Diencephalon (tissue), 1 donor: Measurements from ENCODE around the gene MYH13. TPM values are rescaled to one million over a fixed set of nuclear protein-coding genes. Genes with fewer than 3 reads are reported as not detected.

Experiments used
- total RNA-seq: library from RNA; depleted of rRNA; stranded (reverse); fragments of >200 nt; gene quantifications from one replicate; pipeline ENCODE4 v1.2.3, GENCODE V29; 2014

Gene MYH13
- not detected for total RNA-seq

DNA sequence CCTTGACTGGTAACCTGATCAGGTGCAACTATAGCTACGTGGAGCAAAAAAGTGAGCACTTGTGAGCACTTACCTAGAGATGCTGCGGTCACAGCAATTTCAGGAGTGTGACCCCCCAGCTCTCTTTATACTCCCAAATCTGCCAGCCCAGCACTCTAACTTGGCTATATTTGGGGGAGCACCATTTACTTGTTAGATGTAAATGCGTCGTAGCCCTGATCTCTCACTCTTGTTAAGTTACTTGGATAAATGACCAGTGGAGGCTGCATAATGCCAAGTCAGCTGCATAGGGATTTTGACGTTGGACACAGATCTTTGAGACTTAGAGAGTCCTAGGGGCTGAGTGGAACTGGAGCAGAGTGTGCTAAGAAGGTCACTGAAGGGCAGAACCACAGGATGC lies at the start of gene MYH13:
MYH13 (minus strand) TSS at position 101 of the 400 bp plus-strand sequence. CDS start 8,476 bp downstream, outside the sequence.

DNA sequence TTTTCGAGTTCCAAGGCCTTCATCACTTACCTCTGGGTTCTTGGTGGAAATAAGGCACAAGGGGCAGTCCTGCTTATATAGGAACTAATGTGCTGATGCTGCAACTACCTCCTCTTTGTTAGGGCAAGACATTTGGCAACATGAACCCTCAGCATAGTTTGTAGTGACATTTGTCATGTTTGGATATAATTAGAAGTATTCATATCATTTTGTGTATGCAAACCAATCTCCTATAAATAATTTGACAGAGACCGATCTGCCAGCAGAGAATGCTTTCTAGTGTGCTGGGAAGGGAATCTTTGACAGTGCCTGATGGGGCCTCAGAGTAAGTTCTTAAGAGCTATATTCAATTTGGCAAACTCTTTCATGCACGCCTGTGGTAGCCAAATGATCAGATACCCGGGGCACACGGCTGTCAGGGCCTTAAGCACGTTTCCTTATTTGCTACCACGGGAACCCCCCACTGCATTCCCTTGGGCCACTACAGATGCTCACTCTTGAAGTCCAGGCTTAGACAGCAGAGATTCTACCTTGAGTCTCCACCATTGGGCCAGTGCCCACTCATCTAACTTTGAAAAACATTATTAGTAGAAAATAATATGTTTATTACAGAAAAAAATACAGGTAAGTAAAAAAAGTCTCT lies 49.2 kb upstream of the MYH13 start, which contains the start of gene MYH8:
MYH8 (minus strand) TSS at position 51 of the 643 bp plus-strand sequence. CDS start 1,723 bp downstream, outside the sequence.

Other genes with a start within 250 kb of the MYH13 start
- gene GAS7, start 174.4 kb downstream of the MYH13 start, total RNA-seq: 94.6 TPM
- gene MYH8, start 48.9 kb upstream of the MYH13 start, total RNA-seq: under 0.01 TPM
- gene MYH4, start 96.6 kb upstream of the MYH13 start, total RNA-seq: not detected
- gene MYH1, start 145.5 kb upstream of the MYH13 start, total RNA-seq: not detected
- under 0.01 TPM for gene MYH2, start 176.7 kb upstream of the MYH13 start, total RNA-seq